ENCODE data around the gene CD3D.

- TF ChIP-seq CTCF (conservative IDR thresholded peaks at IDR 0.05; ENCODE audit: low read depth, low read length) (no peak), EZH2 (IDR thresholded peaks at IDR 0.05; ENCODE audit: low read length, unreplicated experiment) (no peak)
Observed at GRCh38 chr11:118342503-118343161, at the start of gene CD3D.

Measured in PC-3 (cell line).